GM12891 (cell line): Measurements from ENCODE around the gene FFAR1.
"Not testable (repeated sequence)": the region's sequence is repeated elsewhere in the genome, so short reads cannot be mapped to it uniquely, and the experiment has no call there.

Source experiments
- POLR2A ChIP-seq: IDR thresholded peaks from 2 replicates; pipeline ENCODE4 v1.6.1; 2011; ENCODE audit warnings: low read depth, low read length, control low read depth
- POLR2AphosphoS5 ChIP-seq: IDR thresholded peaks from 2 replicates; pipeline ENCODE4 v1.6.1; 2011; ENCODE audit warnings: low read depth, low read length, control low read depth
- SPI1 ChIP-seq: IDR thresholded peaks from 2 replicates; pipeline ENCODE4 v1.6.1; 2011; ENCODE audit warnings: low read depth, low read length, control low read depth

- TF ChIP-seq POLR2AphosphoS5, SPI1, POLR2A: not testable (repeated sequence)
Measured at GRCh38 chr19:35379545-35379944, 31.8 kb downstream of the FFAR1 start.
